Activated CD4-positive, alpha-beta T cell treated with anti-CD3 and anti-CD28 coated beads, Interleukin-2, amount 50 U/mL, for 1 hour (primary cell): ENCODE measurements around the gene F2.

Experiments
- DNase-seq: peaks from one replicate; pipeline ENCODE4 v3.0.0-alpha.2; 2020

Gene F2

DNA sequence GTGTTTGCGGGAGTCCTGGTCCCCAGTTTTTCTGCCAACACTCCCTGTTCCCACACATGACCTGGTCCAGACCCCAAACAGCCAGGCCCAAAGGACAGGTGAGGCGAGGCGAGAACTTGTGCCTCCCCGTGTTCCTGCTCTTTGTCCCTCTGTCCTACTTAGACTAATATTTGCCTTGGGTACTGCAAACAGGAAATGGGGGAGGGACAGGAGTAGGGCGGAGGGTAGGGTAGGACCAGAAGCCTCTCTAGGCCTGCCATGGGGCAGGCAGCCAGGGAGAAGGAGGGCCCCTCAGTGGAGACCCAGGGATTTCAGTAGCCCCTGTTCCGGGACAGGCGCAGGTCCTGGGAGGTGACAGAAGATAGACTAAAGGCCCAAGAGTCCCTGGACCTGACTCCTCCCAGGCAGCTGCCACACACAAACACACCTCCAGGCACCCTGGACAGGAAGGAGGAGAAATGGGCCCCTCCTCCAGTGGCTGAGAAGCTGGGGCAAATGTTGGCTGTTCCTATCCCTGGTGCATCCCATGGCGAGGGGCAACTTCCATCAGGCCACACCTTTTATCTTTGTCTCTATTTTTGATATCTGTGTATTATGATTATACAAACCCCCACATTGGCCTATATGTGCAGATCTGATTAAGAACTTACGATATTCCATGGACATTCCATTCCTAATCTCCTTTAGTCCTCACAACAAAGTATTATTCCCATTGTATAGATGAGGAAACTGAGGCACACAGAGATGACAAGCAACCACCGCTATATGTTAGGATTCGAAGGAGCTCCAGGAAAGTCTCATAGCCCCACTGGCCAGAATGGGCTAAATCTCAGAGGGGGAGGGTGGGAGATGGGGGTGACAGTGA lies 626 bp upstream of the F2 start:
- DNase-seq = no peak

DNA sequence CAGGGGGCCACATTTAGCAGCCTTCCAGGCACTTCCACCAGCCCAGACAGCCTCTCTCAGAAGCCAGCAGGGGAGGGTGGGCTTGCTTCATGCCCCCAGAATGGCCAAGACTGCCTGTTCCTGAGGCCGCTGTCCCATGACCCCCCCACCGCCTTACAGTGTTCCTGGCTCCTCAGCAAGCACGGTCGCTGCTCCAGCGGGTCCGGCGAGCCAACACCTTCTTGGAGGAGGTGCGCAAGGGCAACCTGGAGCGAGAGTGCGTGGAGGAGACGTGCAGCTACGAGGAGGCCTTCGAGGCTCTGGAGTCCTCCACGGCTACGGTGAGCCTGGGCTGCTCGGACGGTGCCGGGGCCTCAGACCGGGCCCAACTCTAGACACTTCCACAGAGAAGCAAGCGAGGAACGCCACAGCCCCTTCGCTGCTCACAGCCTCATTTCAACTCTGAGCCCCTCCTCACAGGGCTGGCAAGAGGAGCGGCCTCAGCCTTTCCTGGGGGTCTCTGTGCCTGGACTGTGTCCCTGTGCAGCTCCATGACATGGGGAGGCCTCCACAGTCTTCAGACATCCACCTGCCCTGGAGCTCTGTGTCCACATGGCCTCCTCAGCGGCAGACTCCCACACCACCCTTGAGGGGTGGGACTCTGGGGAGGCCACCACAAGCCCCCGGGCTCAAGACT lies 668 bp downstream of the F2 start:
- no peak for DNase-seq

DNA sequence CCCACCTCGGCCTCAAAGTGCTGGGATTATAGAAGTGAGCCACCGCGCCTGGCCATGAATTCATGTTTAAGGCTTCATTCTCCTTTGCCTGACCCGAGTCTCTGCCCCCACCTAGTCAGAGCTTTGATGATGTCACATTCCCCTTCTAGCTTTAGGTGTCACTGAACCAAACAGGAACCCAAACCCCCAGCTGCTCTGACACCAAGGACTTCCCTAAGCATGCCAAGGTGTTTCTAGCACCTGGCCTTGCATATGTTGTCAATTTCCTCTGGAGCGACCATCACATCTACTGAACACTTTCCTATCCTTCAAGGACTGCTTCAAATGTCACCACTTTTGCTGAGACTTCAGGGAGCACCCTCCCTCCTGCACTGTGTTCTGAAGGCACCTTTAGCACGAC lies 2.3 kb downstream of the F2 start:
- DNase-seq = no peak

DNA sequence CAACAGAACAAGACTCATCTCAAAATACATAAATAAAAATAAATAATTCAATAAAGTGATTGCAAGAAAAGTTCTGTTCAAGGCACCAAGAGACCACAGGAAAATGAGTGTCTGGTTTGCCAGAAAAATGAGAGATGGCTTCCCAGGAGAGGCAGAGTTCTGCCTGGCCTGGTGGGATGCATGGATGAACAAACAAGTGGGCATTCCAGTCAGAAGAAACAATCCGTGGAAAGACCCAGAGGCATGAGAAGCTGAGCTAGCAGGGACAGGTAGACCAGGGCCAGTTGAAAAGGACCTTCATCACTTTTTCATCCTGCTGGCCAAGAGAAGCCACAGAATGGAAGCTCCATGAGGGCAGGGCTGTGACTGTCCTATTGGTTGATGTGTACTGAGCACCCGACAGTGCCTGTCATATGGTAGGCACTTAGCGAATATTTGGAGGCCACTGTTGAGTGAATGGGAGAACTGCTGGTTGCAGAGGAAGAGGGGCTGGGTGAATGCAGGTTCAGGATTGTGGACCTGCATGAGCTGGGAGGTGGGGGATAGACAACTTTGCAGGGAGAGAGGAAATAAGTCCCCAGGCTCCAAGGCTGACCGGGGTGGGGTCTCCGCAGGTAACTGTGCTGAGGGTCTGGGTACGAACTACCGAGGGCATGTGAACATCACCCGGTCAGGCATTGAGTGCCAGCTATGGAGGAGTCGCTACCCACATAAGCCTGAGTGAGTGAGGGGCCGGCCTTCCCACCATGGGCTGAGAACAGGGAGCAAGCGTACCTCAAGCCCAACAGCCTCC lies 3.7 kb downstream of the F2 start:
- no peak for DNase-seq

DNA sequence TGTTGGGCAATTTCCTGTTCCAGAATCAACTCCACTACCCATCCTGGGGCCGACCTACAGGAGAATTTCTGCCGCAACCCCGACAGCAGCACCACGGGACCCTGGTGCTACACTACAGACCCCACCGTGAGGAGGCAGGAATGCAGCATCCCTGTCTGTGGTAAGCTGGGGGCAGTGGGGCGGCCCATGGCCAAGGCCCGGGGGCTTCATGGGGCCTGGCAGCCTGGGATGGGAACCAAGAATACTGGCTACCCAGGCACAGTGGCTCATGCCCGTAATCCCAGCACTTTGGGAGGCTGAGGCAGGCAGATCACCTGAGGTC lies 4.3 kb downstream of the F2 start:
- DNase-seq = no peak

DNA sequence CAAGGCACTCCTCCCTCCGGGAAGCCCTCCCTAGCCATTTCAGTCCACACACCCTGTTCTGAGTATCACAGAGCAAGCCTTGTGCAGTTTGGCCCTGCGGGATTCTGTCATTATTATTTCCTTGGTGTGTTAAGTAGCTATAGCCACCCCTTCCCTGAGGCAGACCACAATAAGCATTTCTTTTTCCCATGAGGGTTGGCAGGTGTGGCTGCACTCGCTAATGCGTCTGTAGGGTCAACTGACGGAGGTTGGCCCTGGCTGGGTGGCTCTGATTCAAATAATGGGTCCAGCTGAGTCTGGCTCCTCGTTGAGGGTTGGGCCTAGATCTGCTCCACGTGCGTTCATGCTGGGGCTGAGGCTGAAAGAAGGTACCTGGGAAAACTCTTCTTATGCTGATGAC lies 5.1 kb downstream of the F2 start:
- DNase-seq = no peak

DNA sequence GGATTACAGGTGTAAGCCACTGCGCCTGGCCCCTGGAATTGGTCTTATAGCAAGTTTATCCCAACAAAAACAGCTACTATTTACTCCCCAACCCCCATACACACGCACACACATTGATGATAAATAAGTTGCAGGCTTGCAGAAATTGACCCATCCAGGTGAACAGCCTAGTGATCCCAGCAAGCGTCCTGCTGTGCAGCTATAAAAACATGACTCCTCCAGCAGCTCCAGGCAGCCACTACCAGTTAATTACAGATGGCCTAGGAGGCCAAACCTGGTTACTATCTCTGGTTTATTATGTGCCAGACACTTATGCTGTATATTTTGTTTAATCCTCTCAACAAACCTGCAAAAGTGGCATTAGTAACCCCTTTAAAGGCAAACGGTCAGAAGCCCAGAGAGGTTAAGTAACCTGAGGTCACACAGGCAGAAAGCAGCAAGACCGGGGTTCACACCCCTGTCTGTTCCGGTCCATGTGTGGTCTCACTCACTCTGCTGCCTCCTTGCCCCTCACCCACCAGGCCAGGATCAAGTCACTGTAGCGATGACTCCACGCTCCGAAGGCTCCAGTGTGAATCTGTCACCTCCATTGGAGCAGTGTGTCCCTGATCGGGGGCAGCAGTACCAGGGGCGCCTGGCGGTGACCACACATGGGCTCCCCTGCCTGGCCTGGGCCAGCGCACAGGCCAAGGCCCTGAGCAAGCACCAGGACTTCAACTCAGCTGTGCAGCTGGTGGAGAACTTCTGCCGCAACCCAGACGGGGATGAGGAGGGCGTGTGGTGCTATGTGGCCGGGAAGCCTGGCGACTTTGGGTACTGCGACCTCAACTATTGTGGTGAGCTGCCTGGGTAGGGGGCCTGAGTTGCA lies 6.6 kb downstream of the F2 start:
- DNase-seq = no peak

DNA sequence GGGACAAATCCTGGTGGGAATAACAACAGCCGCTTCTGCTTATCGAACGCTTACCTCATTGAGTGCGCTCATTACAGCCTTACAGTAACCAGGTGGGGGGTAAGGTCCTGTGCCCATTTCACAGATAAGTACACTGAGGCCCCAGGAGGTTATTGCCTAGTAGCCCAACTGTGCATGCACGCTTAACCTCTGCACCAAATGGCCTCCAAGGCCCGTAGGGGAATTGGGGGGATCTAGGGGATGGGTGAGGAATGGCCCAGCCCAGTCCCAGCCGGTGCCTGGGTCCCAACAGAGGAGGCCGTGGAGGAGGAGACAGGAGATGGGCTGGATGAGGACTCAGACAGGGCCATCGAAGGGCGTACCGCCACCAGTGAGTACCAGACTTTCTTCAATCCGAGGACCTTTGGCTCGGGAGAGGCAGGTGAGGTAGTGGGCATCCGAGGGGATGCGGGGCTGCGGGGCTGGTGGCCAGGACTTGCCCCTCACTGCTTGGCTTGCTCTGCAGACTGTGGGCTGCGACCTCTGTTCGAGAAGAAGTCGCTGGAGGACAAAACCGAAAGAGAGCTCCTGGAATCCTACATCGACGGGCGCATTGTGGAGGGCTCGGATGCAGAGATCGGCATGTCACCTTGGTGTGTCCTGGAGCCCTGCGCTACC lies 7.3 kb downstream of the F2 start:
- no peak for DNase-seq

DNA sequence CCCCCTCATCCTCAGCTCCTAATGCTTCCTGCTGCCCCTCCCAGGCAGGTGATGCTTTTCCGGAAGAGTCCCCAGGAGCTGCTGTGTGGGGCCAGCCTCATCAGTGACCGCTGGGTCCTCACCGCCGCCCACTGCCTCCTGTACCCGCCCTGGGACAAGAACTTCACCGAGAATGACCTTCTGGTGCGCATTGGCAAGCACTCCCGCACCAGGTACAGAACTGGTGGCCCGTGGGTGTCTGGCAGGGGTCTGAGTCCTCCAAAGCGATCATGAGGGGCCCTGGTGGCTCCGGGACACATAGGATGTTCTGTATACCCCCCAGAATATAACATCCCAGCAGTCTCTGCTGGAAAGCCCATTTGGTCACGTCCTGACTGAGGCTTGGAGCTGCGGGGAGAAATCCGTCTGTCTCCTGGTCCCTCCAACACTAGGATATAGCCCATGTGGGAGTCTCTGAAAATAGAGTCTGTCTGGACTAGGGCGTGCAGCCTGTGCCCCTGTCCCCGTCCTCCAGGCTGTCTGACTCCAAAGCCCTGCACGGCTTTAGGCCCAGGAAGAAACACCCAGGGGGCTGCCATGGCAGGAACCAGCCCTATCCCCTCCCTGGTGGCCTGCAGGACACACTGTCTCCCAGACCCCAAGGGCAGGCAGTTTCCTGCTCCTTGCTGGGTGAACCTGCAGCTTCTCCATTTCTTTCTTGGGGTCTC lies 9.1 kb downstream of the F2 start:
- DNase-seq = no peak

DNA sequence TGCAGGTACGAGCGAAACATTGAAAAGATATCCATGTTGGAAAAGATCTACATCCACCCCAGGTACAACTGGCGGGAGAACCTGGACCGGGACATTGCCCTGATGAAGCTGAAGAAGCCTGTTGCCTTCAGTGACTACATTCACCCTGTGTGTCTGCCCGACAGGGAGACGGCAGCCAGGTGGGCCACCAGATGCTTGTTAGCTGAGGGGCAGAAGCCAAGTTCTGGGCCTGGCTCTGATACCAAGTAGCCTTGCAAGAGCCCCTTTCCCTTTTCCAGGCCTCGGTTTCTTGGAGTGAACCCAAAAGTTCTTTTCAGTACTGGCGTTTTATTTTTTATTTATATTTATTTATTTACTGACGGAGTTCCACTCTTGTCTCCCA lies 9.6 kb downstream of the F2 start:
- no peak for DNase-seq

DNA sequence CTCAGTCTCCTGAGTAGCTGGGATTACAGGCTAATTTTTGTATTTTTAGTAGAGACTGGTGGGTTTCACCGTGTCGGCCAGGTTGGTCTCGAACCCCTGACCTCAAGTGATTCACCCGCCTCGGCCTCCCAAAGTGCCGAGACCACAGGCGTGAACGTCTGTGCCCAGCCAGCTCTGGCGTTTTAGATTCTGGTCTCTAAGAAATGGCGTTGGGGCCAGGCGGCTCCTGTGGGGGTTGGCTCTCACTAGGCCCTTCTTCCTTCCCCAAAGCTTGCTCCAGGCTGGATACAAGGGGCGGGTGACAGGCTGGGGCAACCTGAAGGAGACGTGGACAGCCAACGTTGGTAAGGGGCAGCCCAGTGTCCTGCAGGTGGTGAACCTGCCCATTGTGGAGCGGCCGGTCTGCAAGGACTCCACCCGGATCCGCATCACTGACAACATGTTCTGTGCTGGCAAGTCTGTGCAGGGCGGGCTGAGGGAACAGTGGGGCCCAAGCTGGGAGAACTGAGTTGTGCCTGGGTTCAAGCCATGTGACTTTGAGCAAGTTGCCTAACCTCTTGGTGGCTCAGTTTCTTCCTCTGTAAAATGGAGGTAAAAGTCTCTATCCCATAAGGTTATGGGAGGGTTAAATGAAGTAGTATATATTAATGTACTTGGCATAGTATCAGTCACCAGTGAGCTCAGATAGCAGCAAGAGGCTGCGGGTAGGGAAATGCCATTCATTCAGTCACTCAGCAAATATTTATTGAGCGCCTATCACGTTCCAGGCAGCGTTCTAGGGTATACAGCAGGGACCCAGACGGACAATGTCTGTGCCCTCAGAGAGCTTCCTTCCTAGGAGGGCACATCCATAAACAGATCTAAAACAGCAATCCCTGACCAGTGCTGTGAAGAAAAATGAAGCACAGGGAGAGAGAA lies 10.4 kb downstream of the F2 start:
- DNase-seq = no peak

DNA sequence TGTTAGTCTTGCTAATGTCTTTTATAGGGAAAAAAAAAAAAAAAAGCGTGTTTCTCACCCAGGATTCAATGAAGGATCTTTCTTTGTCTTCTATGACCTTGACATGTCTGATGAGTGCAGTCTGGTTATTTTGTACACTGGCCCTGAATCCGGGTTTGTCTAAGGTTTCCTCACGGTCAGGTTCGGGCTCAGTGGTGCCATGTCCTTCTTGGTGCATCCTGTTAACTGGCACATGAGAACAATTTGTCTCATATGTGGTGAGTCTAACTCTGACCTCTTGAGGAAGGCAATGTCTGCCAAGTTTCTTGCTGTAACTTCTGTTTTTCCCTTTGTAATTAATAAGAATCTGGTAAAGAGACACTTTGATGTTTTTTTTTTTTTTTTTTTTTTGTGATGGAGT lies 12.5 kb downstream of the F2 start:
- DNase-seq = no peak

DNA sequence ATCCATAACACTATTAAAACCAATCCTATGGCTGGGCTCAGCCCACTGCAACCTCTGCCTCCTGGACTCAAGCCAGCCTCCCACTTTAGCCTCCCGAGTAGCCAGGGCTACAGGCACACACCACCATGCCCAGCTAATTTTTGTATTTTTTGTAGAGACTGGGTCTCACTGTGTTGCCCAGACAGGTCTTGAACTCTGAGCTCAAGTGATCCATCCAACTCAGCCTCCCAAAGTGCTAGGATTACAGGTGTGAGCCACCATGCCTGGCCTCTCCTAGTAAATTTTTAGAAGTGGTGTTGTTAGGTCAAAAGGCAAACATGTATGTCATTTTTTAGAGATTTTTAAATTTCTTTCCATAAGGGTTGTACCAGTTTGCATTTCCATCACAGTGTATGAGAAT lies 14.2 kb downstream of the F2 start:
- no peak for DNase-seq

DNA sequence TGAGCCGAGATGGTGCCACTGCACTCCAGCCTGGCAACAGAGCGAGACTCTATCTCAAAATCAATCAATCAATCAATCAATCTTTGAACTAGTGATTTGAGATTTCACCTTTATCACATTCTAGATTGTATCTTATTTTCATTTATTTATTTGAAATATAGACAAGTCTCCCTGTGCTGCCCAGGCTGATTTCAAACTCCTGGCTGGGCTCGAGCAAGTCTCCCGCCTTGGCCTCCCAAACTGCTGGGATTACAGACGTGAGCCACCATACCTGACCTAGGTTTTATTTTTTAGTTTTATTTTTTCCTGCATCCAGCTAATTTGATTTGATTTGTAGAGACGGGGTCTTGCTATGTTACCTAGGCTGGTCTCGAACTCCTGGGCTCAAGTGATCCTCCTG lies 17.1 kb downstream of the F2 start:
- no peak for DNase-seq

DNA sequence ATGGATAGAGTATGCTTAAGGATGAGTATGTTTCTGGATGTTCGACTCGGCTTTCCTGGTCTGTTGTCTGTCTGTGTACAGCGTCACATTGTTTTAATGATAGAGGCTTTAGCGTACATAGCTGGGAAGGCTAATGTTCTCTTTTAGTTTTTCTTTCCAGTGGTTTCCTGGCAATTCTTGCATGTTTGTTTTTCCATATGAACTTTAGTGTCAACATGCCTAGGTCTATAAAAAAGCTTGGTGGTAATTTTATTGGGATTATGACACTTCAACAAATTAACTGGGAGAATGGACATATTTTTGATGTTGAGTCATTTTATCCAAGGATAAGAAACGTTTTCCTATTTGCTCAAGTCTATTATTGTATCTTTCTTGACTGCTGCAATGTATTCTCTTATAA lies 17.6 kb downstream of the F2 start:
- DNase-seq = no peak

DNA sequence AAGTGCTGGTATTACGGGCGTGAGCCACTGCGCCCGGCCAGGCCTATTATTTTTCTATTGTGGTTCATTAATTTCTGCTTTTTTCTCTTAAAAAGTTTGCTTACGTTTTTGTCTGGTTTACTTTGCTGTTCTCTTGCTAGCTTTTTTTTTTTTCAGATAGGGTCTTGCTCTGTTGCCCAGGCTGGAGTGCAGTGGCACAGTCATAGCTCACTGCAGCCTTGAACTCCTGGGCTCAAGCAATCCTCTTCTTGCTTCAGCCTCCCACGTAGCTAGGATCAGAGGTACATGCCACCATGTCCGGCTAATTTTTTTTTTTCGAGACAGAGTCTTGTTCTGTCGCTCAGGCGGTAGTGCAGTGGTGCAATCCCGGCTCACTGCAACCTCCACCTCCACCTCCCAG lies 18.7 kb downstream of the F2 start:
- no peak for DNase-seq

DNA sequence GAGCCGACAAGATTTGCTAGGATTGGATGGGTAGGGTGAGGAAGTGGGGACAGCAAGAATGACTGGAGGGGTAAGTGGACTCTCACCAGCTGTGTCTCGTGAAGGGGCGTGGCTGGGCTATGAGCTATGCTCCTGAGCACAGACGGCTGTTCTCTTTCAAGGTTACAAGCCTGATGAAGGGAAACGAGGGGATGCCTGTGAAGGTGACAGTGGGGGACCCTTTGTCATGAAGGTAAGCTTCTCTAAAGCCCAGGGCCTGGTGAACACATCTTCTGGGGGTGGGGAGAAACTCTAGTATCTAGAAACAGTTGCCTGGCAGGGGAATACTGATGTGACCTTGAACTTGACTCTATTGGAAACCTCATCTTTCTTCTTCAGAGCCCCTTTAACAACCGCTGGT lies 19.9 kb downstream of the F2 start:
- no peak for DNase-seq

DNA sequence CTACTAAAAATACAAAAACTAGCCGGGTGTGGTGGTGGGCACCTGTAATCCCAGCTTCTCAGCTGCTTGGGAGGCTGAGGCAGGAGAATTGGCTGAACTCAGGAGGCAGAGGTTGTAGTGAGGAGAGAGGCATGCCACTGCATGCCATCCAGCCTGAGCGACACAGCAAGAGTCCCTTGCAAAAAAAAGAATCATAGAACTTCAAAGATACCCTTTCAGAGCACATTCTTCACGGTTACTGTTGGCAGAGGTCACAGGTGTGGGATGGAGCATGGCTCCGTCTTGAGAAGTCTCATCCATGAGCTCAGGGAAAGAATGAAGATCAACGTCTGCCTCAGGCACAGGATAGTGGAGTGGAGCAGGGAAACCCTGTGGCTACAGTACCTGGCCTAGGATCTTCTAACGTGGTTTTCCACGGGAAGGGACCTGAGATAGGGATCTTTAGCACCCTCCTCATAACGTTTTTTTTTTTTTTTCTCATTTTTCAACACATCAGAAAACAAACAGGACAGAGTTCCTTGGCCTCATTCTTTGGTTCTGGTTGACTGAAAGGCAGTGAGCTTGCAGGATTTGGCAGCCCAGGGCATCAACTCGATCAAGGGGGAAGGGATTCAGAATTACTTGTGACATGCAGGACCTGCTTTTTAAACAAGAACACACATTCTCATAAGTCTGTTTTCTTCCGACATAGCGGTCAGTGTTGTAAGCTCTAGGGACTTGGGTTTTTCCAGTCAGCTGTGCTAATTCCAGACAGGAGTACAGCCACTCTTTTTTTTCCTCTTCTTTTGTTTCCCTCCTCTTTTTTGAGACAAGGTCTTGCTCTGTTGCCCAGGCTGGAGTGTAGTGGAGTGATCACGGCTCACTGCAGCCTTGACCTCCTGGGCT lies 22.8 kb downstream of the F2 start:
- DNase-seq = no peak

DNA sequence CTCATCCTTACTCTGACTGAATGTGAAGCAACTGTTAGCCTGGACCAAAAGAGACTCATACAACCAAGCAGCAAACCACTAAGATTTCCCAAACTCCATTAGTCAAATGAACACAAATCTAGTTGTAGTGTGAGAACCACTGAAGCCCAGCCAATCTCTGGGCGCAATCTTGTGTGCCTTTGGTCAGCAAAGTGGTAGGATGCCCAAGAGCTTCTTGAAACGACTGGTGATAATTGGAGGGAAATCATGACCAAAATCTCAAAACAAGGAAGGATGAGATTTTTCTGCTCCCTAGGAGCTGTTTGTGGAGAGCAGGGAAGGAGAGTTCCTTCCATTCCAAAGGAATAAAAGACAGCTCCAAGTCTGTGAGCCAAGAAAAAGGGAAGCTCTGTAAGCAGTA lies 24.0 kb downstream of the F2 start:
- no peak for DNase-seq
